Measurements from ENCODE around the gene CRHR2.
"Not testable (repeated sequence)": the region's sequence is repeated elsewhere in the genome, so short reads cannot be mapped to it uniquely, and the experiment has no call there.

The CRHR2 gene

DNA sequence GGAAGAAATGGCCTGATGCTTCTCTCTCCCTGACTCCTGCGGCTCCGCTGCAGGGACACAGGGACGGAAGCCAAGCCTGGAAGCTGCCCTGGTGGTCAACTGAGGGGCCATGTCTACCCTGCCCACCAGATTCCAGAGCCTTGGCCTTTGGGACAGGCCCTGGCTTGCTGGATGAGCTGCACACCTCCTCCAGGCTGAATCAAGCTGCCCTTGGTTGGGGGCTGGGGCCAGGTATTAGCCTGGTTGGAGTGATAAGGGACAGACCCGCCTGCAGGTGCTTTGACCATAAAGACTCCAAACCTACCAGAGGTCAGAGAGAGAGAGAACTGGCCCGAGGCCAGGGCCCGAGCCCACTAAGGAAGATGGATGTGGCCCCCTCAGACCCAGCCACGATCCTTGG lies 30.1 kb downstream of the CRHR2 start:
- DNase-seq = no peak

DNA sequence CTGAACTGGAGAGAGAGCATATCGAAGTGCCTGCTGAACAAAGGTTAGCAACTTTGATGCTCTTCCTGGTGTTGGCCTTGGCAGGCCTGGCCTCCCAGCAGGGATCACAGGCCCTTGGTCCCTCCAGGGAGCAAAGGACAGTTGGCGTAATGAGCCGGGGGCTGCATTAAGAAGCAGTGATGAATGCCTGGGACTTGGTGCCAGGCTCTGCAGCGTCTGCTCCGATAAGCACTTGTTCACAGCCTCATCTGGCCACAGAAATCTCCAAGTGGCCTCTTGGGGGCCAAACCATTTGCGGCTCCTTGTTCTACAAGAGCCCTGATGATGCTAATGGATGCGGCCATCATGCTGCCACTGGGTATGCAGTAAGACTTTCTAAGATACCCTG lies 31.8 kb downstream of the CRHR2 start:
- no peak for DNase-seq

GRCh38 chr7:30649717-30650420 lies 32.4 kb downstream of the CRHR2 start:
- no peak for DNase-seq

GRCh38 chr7:30648744-30649540 lies 33.3 kb downstream of the CRHR2 start:
- no peak for DNase-seq

DNA sequence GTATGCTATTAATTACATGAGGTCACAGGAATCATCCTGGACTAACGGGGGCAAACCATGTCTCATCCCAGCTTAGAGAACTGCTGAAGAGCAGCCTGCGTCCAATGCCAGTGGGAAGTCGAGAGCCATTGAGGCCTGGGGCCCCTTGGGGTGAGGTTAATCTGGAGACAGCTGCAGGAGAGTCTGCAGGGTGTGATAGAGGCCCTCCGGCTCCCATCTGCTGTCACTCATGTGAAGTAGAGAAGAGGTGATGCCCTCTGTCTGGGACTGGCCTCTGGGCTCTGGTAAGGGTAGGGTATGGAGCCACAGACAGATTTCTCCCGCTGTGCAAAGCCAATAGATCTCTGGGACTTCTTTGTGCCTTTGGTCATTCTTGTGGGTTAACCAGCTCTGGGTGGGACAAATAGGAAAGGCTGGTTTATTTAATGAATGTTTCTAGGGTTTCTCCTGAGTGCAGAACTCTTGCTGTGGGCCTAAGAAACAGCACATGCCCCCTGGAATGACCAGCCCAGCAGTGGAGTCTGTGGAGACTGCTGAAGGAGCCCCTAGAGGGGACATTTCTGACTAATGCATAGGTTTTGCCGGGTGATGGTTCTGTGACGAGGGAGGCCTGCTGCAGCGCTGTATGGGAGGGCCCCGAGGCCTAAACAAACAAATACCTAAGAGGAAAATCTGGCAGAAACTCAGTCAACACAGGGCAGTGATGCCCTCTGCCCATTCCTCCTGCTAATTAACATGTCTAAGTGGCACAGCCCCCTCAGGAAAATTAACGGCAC lies 34.5 kb downstream of the CRHR2 start:
- no peak for DNase-seq

GRCh38 chr7:30646154-30646553 lies 36.1 kb downstream of the CRHR2 start:
- DNase-seq = no peak

- DNase-seq = no peak
These were observed 36.6 kb downstream of the CRHR2 start for GRCh38 chr7:30645661-30646060.

GRCh38 chr7:30644286-30644955 lies 37.8 kb downstream of the CRHR2 start:
- no peak for DNase-seq

DNA sequence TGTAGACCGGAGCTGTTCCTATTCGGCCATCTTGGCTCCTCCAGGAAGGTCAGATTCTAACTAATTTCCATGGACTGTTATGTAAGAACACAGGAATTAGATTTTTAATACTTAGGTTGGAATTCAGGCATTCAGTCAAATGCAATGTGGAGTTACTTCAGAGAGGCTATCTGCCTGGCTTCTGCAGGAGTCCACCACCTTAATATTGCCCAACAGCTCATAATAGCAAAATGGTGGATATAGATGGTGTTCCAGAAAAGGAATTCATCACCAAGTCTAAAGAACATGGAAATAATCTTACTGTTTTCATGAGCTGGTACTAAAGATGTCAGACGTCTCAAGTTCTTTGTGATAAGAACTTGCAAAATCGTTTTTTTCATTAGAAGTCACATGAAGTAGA lies 39.5 kb downstream of the CRHR2 start:
- DNase-seq = no peak

DNA sequence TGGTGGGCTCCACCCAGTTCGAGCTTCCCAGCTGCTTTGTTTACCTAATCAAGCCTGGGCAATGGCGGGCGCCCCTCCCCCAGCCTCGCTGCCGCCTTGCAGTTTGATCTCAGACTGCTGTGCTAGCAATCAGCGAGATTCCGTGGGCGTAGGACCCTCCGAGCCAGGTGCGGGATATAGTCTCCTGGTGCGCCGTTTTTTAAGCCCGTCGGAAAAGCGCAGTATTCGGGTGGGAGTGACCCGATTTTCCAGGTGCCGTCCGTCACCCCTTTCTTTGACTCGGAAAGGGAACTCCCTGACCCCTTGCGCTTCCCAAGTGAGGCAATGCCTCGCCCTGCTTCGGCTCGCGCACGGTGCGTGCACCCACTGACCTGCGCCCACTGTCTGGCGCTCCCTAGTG lies 39.9 kb downstream of the CRHR2 start:
- DNase-seq = not testable (repeated sequence)

- DNase-seq = no peak
These were observed 46.5 kb downstream of the CRHR2 start for GRCh38 chr7:30635798-30636197.

GRCh38 chr7:30634634-30635201 lies 47.5 kb downstream of the CRHR2 start:
- DNase-seq = no peak

GRCh38 chr7:30634193-30634626 lies 48.0 kb downstream of the CRHR2 start:
- DNase-seq = no peak

- no peak for DNase-seq
These were observed 49.0 kb downstream of the CRHR2 start for GRCh38 chr7:30633223-30633622.

GRCh38 chr7:30630986-30631385 lies 51.3 kb downstream of the CRHR2 start:
- no peak for DNase-seq

DNA sequence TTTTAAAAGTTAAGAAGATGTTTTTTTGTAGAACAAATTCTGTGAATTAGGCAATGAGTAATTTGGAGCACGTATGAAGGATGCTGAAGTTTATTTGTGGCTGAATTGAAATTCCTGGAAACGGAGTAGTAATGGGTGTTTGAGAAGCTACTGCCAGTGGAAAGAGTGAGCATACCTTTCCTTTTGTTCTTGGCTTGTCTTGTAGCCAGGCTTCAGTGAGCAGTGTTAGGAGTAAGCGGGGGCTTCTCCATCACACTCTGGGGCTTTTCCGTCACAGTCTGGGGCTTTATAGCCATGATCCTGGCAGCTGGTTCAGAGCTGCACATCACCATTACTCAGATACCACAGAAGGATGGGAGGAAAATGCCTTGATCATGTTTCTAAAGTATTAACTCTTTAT lies 55.2 kb downstream of the CRHR2 start:
- DNase-seq = no peak

GRCh38 chr7:30625283-30625682 lies 57.0 kb downstream of the CRHR2 start:
- DNase-seq = no peak

- no peak for DNase-seq
These were observed 63.3 kb downstream of the CRHR2 start for GRCh38 chr7:30618961-30619360.

GRCh38 chr7:30618080-30618676 lies 64.1 kb downstream of the CRHR2 start:
- DNase-seq = no peak

- no peak for DNase-seq
These were observed 64.9 kb downstream of the CRHR2 start for GRCh38 chr7:30617359-30617758.

DNA sequence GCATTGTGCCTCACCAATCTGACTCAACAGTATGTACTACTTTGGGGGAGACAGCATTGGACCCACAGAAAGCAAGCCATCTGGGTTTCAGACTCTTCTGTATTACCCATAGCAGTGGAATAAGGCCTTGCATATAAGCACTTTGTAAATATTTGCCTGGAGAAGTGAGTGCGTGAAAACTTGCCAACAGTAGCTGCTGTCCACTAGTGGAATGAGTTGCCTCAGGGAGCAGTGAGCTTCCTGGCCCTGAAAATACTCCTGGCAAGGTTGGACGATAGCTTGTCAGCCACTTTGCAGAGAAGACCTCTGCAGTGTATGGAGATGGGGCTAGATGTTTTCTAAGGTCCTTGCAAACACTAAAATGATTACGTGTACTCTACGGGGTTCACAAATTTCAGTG lies 65.9 kb downstream of the CRHR2 start:
- no peak for DNase-seq
